SK-N-SH (cell line): Measurements from ENCODE around the gene ATP8A2. TPM values are rescaled to one million over a fixed set of nuclear protein-coding genes. Genes with fewer than 3 reads are reported as not detected.

ENCODE experiments used
- CTCF ChIA-PET: fragments of 300-600, 350-600 bp; formaldehyde crosslinking; extraction: SDS; loops from one replicate; lab custom pipeline; 2021; lab: Yijun Ruan, JAX
- POLR2A ChIA-PET: fragments of 350-600 bp; sonication (Branson Sonifier 250); formaldehyde crosslinking; extraction: SDS; loops from one replicate; lab custom pipeline; 2020; ENCODE audit warnings: antibody characterized with exemption, inconsistent platforms; lab: Yijun Ruan, JAX
- DNase-seq: peaks from one replicate; pipeline ENCODE4 v3.0.0; 2012
- H2AFZ ChIP-seq: fragments of 200-600 bp; sonication (generic); 2 replicates; pipeline ENCODE4 v1.8.1; 2016; ENCODE audit warnings: antibody characterized with exemption, mild to moderate bottlenecking, low read depth
- H3F3A ChIP-seq: fragments of 200-600 bp; sonication (generic); replicated peaks from 2 replicates; pipeline ENCODE3; 2016; ENCODE audit warnings: antibody characterized with exemption, mild to moderate bottlenecking; ENCODE audit not compliant: insufficient read depth
- H3K27ac ChIP-seq, 2 experiments: fragments of 200-500 bp in 1 of 2; fragments of 200-600 bp in 1 of 2; sonication (Bioruptor generic) in 1 of 2; sonication (generic), shearing (Covaris generic) in 1 of 2; 2 replicates each; pipeline versions ENCODE4 v1.5.1 to v1.6.1; 2014 to 2016; ENCODE audit warnings: low read depth in 2 of 2, inconsistent platforms in 1 of 2, low read length in 1 of 2, mild to moderate bottlenecking in 1 of 2, mixed read lengths in 1 of 2
- H3K27me3 ChIP-seq: fragments of 200-600 bp; sonication (generic), shearing (Covaris generic); 2 replicates; pipeline ENCODE4 v1.6.1; 2016; ENCODE audit warnings: mixed run types; ENCODE audit not compliant: insufficient read depth
- H3K36me3 ChIP-seq, 2 experiments: fragments of 200-500 bp in 1 of 2; fragments of 200-600 bp in 1 of 2; sonication (Bioruptor generic) in 1 of 2; sonication (generic) in 1 of 2; replicated peaks in 1 of 2; 2 replicates each; pipeline versions ENCODE3 to v1.5.1; 2014 to 2016; ENCODE audit warnings: low read length in 1 of 2, mild to moderate bottlenecking in 1 of 2; ENCODE audit not compliant: insufficient read depth in 2 of 2, control insufficient read depth in 1 of 2
- H3K4me1 ChIP-seq, 2 experiments: fragments of 200-500 bp in 1 of 2; fragments of 200-600 bp in 1 of 2; sonication (Bioruptor generic) in 1 of 2; sonication (generic), shearing (Covaris generic) in 1 of 2; 2 replicates each; pipeline versions ENCODE4 v1.5.1 to v1.6.1; 2014 to 2016; ENCODE audit warnings: low read depth in 1 of 2, low read length in 1 of 2, mixed run types in 1 of 2; ENCODE audit not compliant: insufficient read depth in 2 of 2, control insufficient read depth in 1 of 2
- H3K4me2 ChIP-seq: fragments of 200-600 bp; sonication (generic), shearing (Covaris generic); 2 replicates; pipeline ENCODE4 v1.6.1; 2017; ENCODE audit warnings: mixed run types
- H3K4me3 ChIP-seq, 2 experiments: fragments of 200-500 bp in 1 of 2; fragments of 200-600 bp in 1 of 2; sonication (Bioruptor generic) in 1 of 2; sonication (generic), shearing (Covaris generic) in 1 of 2; 2 replicates each; pipeline versions ENCODE4 v1.5.1 to v1.8.1; 2014 to 2016; ENCODE audit warnings: low read depth in 2 of 2, inconsistent platforms in 1 of 2, low read length in 1 of 2, mild to moderate bottlenecking in 1 of 2, mixed read lengths in 1 of 2, moderate library complexity in 1 of 2
- H3K79me2 ChIP-seq: fragments of 200-600 bp; sonication (generic); 2 replicates; pipeline ENCODE4 v1.8.1; 2017; ENCODE audit warnings: mild to moderate bottlenecking; ENCODE audit not compliant: insufficient read depth
- H3K9ac ChIP-seq: fragments of 200-600 bp; sonication (generic); 2 replicates; pipeline ENCODE4 v1.6.1; 2017; ENCODE audit warnings: mixed run types
- H3K9me2 ChIP-seq: fragments of 200-600 bp; sonication (generic); 2 replicates; pipeline ENCODE4 v1.6.1; 2017; ENCODE audit warnings: mixed run types
- H3K9me3 ChIP-seq: fragments of 200-600 bp; sonication (generic); 2 replicates; pipeline ENCODE4 v1.6.1; 2017; ENCODE audit warnings: mixed run types, mild to moderate bottlenecking, moderate library complexity
- H4K20me1 ChIP-seq: fragments of 200-600 bp; sonication (generic); 2 replicates; pipeline ENCODE4 v1.6.1; 2017; ENCODE audit warnings: mild to moderate bottlenecking, mixed run types; ENCODE audit not compliant: insufficient read depth
- FOSL2 ChIP-seq: IDR thresholded peaks from 2 replicates; pipeline ENCODE4 v1.4.0; 2012; ENCODE audit warnings: low read depth, mild to moderate bottlenecking, moderate library complexity, borderline replicate concordance
- FOXJ3 ChIP-seq: sonication (generic); formaldehyde crosslinking; IDR thresholded peaks from 2 replicates; pipeline ENCODE4 v1.5.1; 2020; ENCODE audit warnings: mild to moderate bottlenecking, missing genetic modification reagents
- FOXM1 ChIP-seq: IDR thresholded peaks from 2 replicates; pipeline ENCODE4 v1.4.0; 2012; ENCODE audit warnings: low read depth, mild to moderate bottlenecking
- GABPA ChIP-seq: IDR thresholded peaks from 2 replicates; pipeline ENCODE4 v1.4.0; 2012; ENCODE audit warnings: low read depth, mild to moderate bottlenecking
- JUND ChIP-seq: IDR thresholded peaks from 2 replicates; pipeline ENCODE4 v1.4.0; 2012
- RCOR1 ChIP-seq: fragments of 150-350 bp; IDR thresholded peaks from 2 replicates; pipeline ENCODE4 v1.6.1; 2017; ENCODE audit warnings: antibody characterized with exemption, low read length
- SIN3A ChIP-seq: IDR thresholded peaks from 2 replicates; pipeline ENCODE4 v1.6.1; 2012; ENCODE audit warnings: low read depth, mild to moderate bottlenecking, low read length, moderate library complexity, borderline replicate concordance
- SMC3 ChIP-seq: IDR thresholded peaks from 2 replicates; pipeline ENCODE4 v1.6.1; 2012; ENCODE audit warnings: low read depth, low read length, improper control_type of control experiment
- TAF1 ChIP-seq: IDR thresholded peaks from 2 replicates; pipeline ENCODE4 v1.6.1; 2012; ENCODE audit warnings: low read depth, mild to moderate bottlenecking, low read length, moderate library complexity, borderline replicate concordance
- WGBS: methylation state at CpG from one replicate; pipeline ENCODE4 v1.1.6; 2017; ENCODE audit warnings: low lambda C conversion rate; 5-methylcytosine and 5-hydroxymethylcytosine counted together
- polyA plus RNA-seq, 3 experiments: library from polyadenylated mRNA; depleted of rRNA; stranded (reverse); fragments of >200 nt; gene quantifications; 2 replicates each; pipeline ENCODE4 v1.2.3, GENCODE V29; 2012
- TF ChIP-seq, protein P1 (sequence below): fragments of 150-350 bp; IDR thresholded peaks from 2 replicates; pipeline ENCODE4 v1.6.1; 2016; ENCODE audit warnings: mild to moderate bottlenecking, low read depth, low read length
- TF ChIP-seq, protein P2 (sequence below): fragments of 150-350 bp; IDR thresholded peaks from 2 replicates; pipeline ENCODE4 v1.6.1; 2017; ENCODE audit warnings: antibody characterized with exemption, low read length, low read depth, borderline replicate concordance
- TF ChIP-seq, protein P3 (sequence below): IDR thresholded peaks from 2 replicates; pipeline ENCODE4 v1.4.0; 2012; ENCODE audit warnings: low read depth, borderline replicate concordance
- TF ChIP-seq, protein P4 (sequence below): IDR thresholded peaks from 2 replicates; pipeline ENCODE4; 2012

Gene ATP8A2
- polyA plus RNA-seq, 1 of the 3 experiments (the other 2 are of a cell fraction) = 0.02 TPM

DNA sequence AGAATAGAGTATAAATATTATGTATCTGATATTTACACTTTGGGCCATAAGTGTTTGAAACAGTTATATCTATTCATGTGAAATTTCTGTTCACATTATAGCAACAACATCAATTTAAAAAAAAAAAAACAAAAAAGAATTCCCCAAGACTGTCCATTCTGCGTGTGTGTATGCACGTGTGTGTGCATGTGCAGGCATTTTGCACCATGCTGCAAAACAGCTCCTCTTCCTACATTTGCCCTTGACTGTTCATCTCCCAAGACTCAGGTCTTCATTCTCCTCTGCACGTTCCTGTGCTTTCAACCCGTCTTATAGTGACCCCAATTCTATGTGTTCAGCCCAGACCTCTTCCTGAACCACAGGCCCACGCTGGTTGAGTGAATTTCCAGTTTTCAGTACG is 530.7 kb downstream of the ATP8A2 start:
- Histone ChIP-seq H3K9me3 (no peaks in the 10 kb centered on the region), H3K9ac (no peak overlapping the region), H3K9me2 (no peaks in the 10 kb centered on the region), H3K27me3 (no peaks in the 10 kb centered on the region), H3K36me3 (no peaks in the 10 kb centered on the region), H3K4me2 (no peak overlapping the region), H3K27ac (no peak overlapping the region), H2AFZ (no peak overlapping the region), H3K79me2 (no peaks in the 10 kb centered on the region), H3K4me3 (no peak overlapping the region), H4K20me1 (no peaks in the 10 kb centered on the region), H3K4me1 (no peaks in the 10 kb centered on the region; a peak in 1 of 4 replicates), H3F3A (no peaks in the 10 kb centered on the region)
- no peak for DNase-seq
- TF ChIP-seq RCOR1 (no peak), SIN3A (no peak), GABPA (no peak), TAF1 (no peak), SMC3 (no peak)
- TF ChIP-seq, protein P1, sequence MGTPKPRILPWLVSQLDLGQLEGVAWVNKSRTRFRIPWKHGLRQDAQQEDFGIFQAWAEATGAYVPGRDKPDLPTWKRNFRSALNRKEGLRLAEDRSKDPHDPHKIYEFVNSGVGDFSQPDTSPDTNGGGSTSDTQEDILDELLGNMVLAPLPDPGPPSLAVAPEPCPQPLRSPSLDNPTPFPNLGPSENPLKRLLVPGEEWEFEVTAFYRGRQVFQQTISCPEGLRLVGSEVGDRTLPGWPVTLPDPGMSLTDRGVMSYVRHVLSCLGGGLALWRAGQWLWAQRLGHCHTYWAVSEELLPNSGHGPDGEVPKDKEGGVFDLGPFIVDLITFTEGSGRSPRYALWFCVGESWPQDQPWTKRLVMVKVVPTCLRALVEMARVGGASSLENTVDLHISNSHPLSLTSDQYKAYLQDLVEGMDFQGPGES = no peak
- 29% methylated on average over 6 of the region's 6 CpGs for WGBS
- ChIA-PET POLR2A (no interaction called here), CTCF (no interaction called here)

DNA sequence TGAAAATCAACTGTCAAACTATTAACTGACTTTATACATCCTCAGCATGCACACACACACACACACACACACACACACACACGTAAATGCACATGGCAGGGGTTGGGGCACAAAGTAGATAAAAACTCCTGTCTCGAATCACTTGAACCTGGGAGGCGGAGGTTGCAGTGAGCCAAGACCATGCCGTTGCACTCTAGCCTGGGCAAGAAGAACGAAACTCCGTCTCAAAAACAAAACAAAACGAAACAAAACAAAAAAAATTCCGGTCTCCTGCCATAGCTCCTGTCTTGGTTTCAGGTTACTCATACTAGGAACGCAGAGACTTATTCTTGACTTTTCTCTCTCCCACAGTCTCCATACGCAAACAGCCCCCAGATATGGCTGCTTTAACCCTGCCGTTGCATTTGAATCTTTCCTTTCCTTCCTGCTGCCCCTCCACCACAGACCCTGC is 531.1 kb downstream of the ATP8A2 start:
- Histone ChIP-seq H3K4me3 (no peak overlapping the region), H3K9ac (no peak overlapping the region), H4K20me1 (no peaks in the 10 kb centered on the region), H3K27me3 (no peaks in the 10 kb centered on the region), H3F3A (no peaks in the 10 kb centered on the region), H2AFZ (no peak overlapping the region), H3K36me3 (no peaks in the 10 kb centered on the region), H3K9me2 (no peaks in the 10 kb centered on the region), H3K4me1 (no peaks in the 10 kb centered on the region; a peak in 1 of 4 replicates), H3K79me2 (no peaks in the 10 kb centered on the region), H3K27ac (no peak overlapping the region)
- POLR2A ChIA-PET = no interaction called here
- WGBS = 43% methylated on average over 11 of the region's 11 CpGs
- DNase-seq = no peak
- CTCF ChIA-PET = no interaction called here
- TF ChIP-seq FOXJ3 (CRISPR knock-in tag) (no peak), FOXM1 (no peak), JUND (no peak)
- TF ChIP-seq, protein P2, sequence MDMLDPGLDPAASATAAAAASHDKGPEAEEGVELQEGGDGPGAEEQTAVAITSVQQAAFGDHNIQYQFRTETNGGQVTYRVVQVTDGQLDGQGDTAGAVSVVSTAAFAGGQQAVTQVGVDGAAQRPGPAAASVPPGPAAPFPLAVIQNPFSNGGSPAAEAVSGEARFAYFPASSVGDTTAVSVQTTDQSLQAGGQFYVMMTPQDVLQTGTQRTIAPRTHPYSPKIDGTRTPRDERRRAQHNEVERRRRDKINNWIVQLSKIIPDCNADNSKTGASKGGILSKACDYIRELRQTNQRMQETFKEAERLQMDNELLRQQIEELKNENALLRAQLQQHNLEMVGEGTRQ = no peak
- TF ChIP-seq, all 33 proteins: peak for 0
- H3K4me2 ChIP-seq = no peak overlapping the region
- no peaks in the 10 kb centered on the region for H3K9me3 ChIP-seq

DNA sequence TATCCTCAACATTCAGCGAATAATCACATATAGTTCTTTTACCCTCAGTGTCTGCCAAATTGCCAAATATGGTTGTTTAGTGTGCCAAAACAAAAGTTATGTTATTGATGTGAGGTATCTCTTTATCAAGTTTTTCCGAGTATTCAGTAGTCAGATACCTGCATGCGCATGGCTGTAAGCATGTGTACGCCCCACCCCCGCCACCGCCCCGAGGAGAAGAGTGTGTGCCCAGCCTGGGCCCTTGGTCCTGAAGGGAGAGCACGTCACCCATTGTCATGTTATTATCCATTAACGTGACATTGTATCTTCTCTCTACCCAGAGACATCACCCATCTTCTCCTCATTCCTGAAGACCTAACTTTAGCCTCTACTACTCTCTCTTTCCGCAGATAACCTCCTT is 533.1 kb downstream of the ATP8A2 start:
- Histone ChIP-seq H2AFZ (no peak overlapping the region), H3K9me3 (no peaks in the 10 kb centered on the region), H3K4me3 (no peak overlapping the region), H3K4me1 (no peaks in the 10 kb centered on the region; a peak in 1 of 4 replicates), H3K27me3 (no peaks in the 10 kb centered on the region), H3K79me2 (no peaks in the 10 kb centered on the region), H3K27ac (no peak overlapping the region), H4K20me1 (no peaks in the 10 kb centered on the region), H3F3A (no peaks in the 10 kb centered on the region), H3K9me2 (no peaks in the 10 kb centered on the region), H3K9ac (no peak overlapping the region), H3K4me2 (no peak overlapping the region), H3K36me3 (no peaks in the 10 kb centered on the region)
- CTCF ChIA-PET = no interaction called here
- no peak for TF ChIP-seq SMC3
- no peak for TF ChIP-seq FOSL2
- TF ChIP-seq FOXJ3 (CRISPR knock-in tag) = no peak
- no peak for TF ChIP-seq JUND
- TF ChIP-seq, protein P3, sequence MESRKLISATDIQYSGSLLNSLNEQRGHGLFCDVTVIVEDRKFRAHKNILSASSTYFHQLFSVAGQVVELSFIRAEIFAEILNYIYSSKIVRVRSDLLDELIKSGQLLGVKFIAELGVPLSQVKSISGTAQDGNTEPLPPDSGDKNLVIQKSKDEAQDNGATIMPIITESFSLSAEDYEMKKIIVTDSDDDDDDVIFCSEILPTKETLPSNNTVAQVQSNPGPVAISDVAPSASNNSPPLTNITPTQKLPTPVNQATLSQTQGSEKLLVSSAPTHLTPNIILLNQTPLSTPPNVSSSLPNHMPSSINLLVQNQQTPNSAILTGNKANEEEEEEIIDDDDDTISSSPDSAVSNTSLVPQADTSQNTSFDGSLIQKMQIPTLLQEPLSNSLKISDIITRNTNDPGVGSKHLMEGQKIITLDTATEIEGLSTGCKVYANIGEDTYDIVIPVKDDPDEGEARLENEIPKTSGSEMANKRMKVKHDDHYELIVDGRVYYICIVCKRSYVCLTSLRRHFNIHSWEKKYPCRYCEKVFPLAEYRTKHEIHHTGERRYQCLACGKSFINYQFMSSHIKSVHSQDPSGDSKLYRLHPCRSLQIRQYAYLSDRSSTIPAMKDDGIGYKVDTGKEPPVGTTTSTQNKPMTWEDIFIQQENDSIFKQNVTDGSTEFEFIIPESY = no peak
- TF ChIP-seq, protein P4, sequence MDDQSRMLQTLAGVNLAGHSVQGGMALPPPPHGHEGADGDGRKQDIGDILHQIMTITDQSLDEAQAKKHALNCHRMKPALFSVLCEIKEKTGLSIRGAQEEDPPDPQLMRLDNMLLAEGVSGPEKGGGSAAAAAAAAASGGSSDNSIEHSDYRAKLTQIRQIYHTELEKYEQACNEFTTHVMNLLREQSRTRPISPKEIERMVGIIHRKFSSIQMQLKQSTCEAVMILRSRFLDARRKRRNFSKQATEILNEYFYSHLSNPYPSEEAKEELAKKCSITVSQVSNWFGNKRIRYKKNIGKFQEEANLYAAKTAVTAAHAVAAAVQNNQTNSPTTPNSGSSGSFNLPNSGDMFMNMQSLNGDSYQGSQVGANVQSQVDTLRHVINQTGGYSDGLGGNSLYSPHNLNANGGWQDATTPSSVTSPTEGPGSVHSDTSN = no peak
- POLR2A ChIA-PET = no interaction called here
- WGBS = 50% methylated on average over 10 of the region's 10 CpGs
- no peak for DNase-seq
